GM12878 (cell line): ENCODE results near the gene NUAK2.

Experiments used
- CEBPB ChIP-seq, 2 experiments: fragments of 150-350 bp in 1 of 2; IDR thresholded peaks; 2 replicates each; pipeline ENCODE4 v1.6.1; 2012 to 2014; ENCODE audit warnings: low read depth in 2 of 2, low read length in 2 of 2, borderline replicate concordance in 1 of 2, inconsistent platforms in 1 of 2
- EP300 ChIP-seq, 2 experiments: fragments of 150-350 bp in 1 of 2; IDR thresholded peaks; 2 replicates each; pipeline ENCODE4 v1.6.1; 2011 to 2012; ENCODE audit warnings: low read depth in 2 of 2, low read length in 2 of 2, borderline replicate concordance in 1 of 2, improper control_type of control experiment in 1 of 2, inconsistent platforms in 1 of 2; ENCODE audit not compliant: control insufficient read depth in 1 of 2
- POLR2A ChIP-seq: IDR thresholded peaks from 2 replicates; pipeline ENCODE4 v1.6.1; 2011; ENCODE audit warnings: low read depth, mild to moderate bottlenecking, low read length
- POLR2AphosphoS5 ChIP-seq: IDR thresholded peaks from 2 replicates; pipeline ENCODE4 v1.6.1; 2011; ENCODE audit warnings: mild to moderate bottlenecking, low read length, inconsistent platforms
- SIN3A ChIP-seq: IDR thresholded peaks from 2 replicates; pipeline ENCODE4 v1.6.1; 2012; ENCODE audit warnings: low read depth, low read length, improper control_type of control experiment
- TCF7 ChIP-seq: IDR thresholded peaks from 2 replicates; pipeline ENCODE4 v1.6.1; 2014; ENCODE audit warnings: antibody characterized with exemption, borderline replicate concordance
- ZNF622 ChIP-seq: fragments of 450-650 bp; IDR thresholded peaks from 2 replicates; pipeline ENCODE4 v1.6.1; 2017; ENCODE audit warnings: mild to moderate bottlenecking, inconsistent platforms
- TF ChIP-seq, protein P1 (sequence below), 3 experiments: IDR thresholded peaks in 2 of 3; conservative IDR thresholded peaks in 1 of 3; 2 replicates each; pipeline ENCODE4 v1.5.1; 2011; ENCODE audit warnings: low read depth in 3 of 3, low read length in 3 of 3, mild to moderate bottlenecking in 3 of 3, control low read depth in 2 of 3, moderate library complexity in 2 of 3, inconsistent platforms in 1 of 3, mixed read lengths in 1 of 3; ENCODE audit not compliant: control insufficient read depth in 2 of 3, insufficient read depth in 1 of 3; ENCODE audit errors: extremely low read depth in 1 of 3
- TF ChIP-seq, protein P2 (sequence below): IDR thresholded peaks from 2 replicates; pipeline ENCODE4 v1.6.1; 2012; ENCODE audit warnings: mild to moderate bottlenecking, low read depth, low read length
- TF ChIP-seq, protein P3 (sequence below): IDR thresholded peaks from 2 replicates; pipeline ENCODE4 v1.6.1; 2012; ENCODE audit warnings: low read depth, low read length, improper control_type of control experiment
- TF ChIP-seq, protein P4 (sequence below): fragments of 450-650 bp; IDR thresholded peaks from 2 replicates; pipeline ENCODE4 v1.6.1; 2017; ENCODE audit warnings: mild to moderate bottlenecking
- TF ChIP-seq, protein P5 (sequence below): IDR thresholded peaks from 2 replicates; pipeline ENCODE4 v1.6.1; 2011; ENCODE audit warnings: borderline replicate concordance, low read depth, mild to moderate bottlenecking, moderate library complexity, mixed read lengths, low read length; ENCODE audit not compliant: insufficient read depth; ENCODE audit errors: extremely low read length

DNA sequence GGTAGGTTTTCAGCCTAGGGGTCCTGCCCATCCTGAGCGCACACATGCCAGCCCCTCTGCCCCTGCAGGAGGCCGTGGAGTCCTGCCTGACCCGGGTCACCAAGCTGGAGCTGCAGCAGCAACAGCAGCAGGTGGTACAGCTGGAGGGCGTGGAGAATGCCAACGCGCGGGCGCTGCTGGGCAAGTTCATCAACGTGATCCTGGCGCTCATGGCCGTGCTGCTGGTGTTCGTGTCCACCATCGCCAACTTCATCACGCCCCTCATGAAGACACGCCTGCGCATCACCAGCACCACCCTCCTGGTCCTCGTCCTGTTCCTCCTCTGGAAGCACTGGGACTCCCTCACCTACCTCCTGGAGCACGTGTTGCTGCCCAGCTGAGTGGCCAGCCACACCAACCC, 49.8 kb downstream of the NUAK2 start:
- TF ChIP-seq, protein P1, sequence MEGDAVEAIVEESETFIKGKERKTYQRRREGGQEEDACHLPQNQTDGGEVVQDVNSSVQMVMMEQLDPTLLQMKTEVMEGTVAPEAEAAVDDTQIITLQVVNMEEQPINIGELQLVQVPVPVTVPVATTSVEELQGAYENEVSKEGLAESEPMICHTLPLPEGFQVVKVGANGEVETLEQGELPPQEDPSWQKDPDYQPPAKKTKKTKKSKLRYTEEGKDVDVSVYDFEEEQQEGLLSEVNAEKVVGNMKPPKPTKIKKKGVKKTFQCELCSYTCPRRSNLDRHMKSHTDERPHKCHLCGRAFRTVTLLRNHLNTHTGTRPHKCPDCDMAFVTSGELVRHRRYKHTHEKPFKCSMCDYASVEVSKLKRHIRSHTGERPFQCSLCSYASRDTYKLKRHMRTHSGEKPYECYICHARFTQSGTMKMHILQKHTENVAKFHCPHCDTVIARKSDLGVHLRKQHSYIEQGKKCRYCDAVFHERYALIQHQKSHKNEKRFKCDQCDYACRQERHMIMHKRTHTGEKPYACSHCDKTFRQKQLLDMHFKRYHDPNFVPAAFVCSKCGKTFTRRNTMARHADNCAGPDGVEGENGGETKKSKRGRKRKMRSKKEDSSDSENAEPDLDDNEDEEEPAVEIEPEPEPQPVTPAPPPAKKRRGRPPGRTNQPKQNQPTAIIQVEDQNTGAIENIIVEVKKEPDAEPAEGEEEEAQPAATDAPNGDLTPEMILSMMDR (IDR thresholded peaks at IDR 0.05 in 2 of 3, conservative IDR thresholded peaks at IDR 0.05 in 1 of 3; ENCODE audit: control insufficient read depth in 2 of 3, extremely low read depth in 1 of 3, insufficient read depth in 1 of 3, low read depth in 3 of 3, low read length in 3 of 3), result no peak
- TF ChIP-seq SIN3A (no peak), ZNF622 (no peak), POLR2AphosphoS5 (no peak), TCF7 (no peak), CEBPB (IDR thresholded peaks at IDR 0.05; ENCODE audit: borderline replicate concordance in 1 of 2, low read depth in 2 of 2, low read length in 2 of 2) (no peak), POLR2A (no peak), EP300 (IDR thresholded peaks at IDR 0.05; ENCODE audit: borderline replicate concordance in 1 of 2, control insufficient read depth in 1 of 2, low read depth in 2 of 2, low read length in 2 of 2) (no peak)
- TF ChIP-seq, protein P2, sequence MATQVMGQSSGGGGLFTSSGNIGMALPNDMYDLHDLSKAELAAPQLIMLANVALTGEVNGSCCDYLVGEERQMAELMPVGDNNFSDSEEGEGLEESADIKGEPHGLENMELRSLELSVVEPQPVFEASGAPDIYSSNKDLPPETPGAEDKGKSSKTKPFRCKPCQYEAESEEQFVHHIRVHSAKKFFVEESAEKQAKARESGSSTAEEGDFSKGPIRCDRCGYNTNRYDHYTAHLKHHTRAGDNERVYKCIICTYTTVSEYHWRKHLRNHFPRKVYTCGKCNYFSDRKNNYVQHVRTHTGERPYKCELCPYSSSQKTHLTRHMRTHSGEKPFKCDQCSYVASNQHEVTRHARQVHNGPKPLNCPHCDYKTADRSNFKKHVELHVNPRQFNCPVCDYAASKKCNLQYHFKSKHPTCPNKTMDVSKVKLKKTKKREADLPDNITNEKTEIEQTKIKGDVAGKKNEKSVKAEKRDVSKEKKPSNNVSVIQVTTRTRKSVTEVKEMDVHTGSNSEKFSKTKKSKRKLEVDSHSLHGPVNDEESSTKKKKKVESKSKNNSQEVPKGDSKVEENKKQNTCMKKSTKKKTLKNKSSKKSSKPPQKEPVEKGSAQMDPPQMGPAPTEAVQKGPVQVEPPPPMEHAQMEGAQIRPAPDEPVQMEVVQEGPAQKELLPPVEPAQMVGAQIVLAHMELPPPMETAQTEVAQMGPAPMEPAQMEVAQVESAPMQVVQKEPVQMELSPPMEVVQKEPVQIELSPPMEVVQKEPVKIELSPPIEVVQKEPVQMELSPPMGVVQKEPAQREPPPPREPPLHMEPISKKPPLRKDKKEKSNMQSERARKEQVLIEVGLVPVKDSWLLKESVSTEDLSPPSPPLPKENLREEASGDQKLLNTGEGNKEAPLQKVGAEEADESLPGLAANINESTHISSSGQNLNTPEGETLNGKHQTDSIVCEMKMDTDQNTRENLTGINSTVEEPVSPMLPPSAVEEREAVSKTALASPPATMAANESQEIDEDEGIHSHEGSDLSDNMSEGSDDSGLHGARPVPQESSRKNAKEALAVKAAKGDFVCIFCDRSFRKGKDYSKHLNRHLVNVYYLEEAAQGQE, result no peak
- TF ChIP-seq, protein P3, sequence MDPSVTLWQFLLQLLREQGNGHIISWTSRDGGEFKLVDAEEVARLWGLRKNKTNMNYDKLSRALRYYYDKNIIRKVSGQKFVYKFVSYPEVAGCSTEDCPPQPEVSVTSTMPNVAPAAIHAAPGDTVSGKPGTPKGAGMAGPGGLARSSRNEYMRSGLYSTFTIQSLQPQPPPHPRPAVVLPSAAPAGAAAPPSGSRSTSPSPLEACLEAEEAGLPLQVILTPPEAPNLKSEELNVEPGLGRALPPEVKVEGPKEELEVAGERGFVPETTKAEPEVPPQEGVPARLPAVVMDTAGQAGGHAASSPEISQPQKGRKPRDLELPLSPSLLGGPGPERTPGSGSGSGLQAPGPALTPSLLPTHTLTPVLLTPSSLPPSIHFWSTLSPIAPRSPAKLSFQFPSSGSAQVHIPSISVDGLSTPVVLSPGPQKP, result no peak
- TF ChIP-seq, protein P4, sequence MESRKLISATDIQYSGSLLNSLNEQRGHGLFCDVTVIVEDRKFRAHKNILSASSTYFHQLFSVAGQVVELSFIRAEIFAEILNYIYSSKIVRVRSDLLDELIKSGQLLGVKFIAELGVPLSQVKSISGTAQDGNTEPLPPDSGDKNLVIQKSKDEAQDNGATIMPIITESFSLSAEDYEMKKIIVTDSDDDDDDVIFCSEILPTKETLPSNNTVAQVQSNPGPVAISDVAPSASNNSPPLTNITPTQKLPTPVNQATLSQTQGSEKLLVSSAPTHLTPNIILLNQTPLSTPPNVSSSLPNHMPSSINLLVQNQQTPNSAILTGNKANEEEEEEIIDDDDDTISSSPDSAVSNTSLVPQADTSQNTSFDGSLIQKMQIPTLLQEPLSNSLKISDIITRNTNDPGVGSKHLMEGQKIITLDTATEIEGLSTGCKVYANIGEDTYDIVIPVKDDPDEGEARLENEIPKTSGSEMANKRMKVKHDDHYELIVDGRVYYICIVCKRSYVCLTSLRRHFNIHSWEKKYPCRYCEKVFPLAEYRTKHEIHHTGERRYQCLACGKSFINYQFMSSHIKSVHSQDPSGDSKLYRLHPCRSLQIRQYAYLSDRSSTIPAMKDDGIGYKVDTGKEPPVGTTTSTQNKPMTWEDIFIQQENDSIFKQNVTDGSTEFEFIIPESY, result no peak
- TF ChIP-seq, protein P5, sequence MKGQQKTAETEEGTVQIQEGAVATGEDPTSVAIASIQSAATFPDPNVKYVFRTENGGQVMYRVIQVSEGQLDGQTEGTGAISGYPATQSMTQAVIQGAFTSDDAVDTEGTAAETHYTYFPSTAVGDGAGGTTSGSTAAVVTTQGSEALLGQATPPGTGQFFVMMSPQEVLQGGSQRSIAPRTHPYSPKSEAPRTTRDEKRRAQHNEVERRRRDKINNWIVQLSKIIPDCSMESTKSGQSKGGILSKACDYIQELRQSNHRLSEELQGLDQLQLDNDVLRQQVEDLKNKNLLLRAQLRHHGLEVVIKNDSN, result no peak
